DMS79 treated with DMSO at 0.1 percent for 48 hours (cell line): ENCODE data around the gene PRAMEF20.

Experiments
- DNase-seq: peaks from one replicate; lab custom pipeline; 2025; lab: John Stamatoyannopoulos, UW

Gene PRAMEF20

DNA sequence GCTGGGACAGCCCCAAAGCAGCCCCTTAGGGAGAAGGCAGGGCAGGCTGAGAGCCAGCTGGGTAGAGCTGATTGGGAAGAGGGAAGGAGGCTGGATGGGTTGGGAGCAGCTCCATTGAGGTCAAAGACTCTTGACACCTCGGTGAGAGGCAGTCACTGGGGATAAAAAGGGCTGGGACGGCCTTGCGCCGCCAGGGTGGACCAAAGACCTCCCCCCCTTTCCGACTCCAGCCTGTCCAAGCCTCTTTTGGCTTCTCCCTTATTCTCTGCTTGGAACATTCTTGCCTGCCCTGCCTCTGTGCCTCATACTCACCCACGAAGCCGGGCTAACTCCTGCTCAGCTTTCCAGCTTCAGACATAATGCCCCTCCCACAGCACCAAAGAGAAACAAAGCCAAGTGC is 52.4 kb downstream of the PRAMEF20 start:
- DNase-seq, result no peak

DNA sequence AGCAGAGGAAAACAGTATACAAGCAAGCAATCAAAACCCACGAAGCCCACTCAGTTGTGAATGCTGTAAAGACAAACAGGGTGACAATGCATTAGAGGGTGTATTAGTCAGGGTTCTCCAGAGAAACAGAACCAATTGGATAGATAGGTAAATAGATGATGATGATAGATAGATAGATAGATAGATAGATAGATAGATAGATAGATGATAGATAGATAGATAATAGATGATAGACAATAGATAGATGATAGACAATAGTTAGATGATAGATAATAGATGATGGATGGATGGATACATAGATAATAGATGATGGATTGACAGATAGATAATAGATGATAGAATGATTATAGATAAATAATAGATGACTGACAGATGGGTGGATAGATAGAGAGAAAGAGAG is 55.3 kb downstream of the PRAMEF20 start:
- no peak for DNase-seq

DNA sequence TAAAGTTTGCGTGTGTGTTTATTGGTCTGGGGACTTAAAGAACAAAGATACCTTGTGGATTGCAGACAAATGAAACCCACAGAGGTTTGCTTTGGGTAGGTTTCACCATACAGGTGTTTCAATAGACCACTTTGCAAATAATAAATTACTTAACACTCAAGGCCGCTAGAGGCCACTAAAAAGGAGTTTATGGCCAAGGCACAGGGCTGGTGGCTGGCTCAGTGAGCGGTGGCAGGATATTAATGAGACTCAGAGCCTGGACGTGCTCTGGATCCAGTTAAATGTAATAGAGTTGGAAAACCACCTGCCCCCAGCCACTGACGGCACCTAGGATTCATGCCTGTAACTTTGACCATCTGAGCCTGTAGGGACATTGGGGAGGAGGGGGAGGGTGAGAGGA is 59.1 kb downstream of the PRAMEF20 start:
- DNase-seq, result no peak
